Measurements from ENCODE around the gene FICD.

- TF ChIP-seq ZNF274 (IDR thresholded peaks at IDR 0.05; ENCODE audit: low read depth, low read length) = no peak
- TF ChIP-seq SUZ12 (IDR thresholded peaks at IDR 0.05; ENCODE audit: extremely low read depth, insufficient read depth, insufficient read length) = no peak
- no peak for TF ChIP-seq YY1 (IDR thresholded peaks at IDR 0.05; ENCODE audit: insufficient read depth, insufficient read length)
Measured at GRCh38 chr12:108553799-108554198, 38.7 kb downstream of the FICD start.
